ENCODE results near the gene ST6GALNAC3.

- no peak for TF ChIP-seq EZH2phosphoT487 (IDR thresholded peaks at IDR 0.05; ENCODE audit: low read depth)
- no peak for TF ChIP-seq CTCF (IDR thresholded peaks at IDR 0.05; ENCODE audit: low read depth, low read length)
Measured at GRCh38 chr1:76140227-76140626, 65.7 kb downstream of the ST6GALNAC3 start.
